ENCODE data around the gene RAC3.

The RAC3 gene

GRCh38 chr17:81999976-82000802 is 31.3 kb upstream of the RAC3 start:
- no peak for DNase-seq

- no peak for DNase-seq
Observed at GRCh38 chr17:82000803-82001570, 30.5 kb upstream of the RAC3 start.

- no peak for DNase-seq
Observed at GRCh38 chr17:82001571-82002056, 29.9 kb upstream of the RAC3 start.

- no peak for DNase-seq
Observed at GRCh38 chr17:82003411-82004381, 27.8 kb upstream of the RAC3 start.

- DNase-seq = no peak
Observed at GRCh38 chr17:82004517-82005455, 26.7 kb upstream of the RAC3 start.

- no peak for DNase-seq
Observed at GRCh38 chr17:82005701-82006348, 25.7 kb upstream of the RAC3 start.

GRCh38 chr17:82006468-82007227 is 24.8 kb upstream of the RAC3 start:
- DNase-seq = no peak

- DNase-seq = no peak
Observed at GRCh38 chr17:82007228-82007494, 24.3 kb upstream of the RAC3 start.

- no peak for DNase-seq
Observed at GRCh38 chr17:82007495-82008257, 23.8 kb upstream of the RAC3 start.

- DNase-seq = no peak
Observed at GRCh38 chr17:82008258-82008940, 23.1 kb upstream of the RAC3 start.

GRCh38 chr17:82008941-82009405 is 22.5 kb upstream of the RAC3 start:
- no peak for DNase-seq

- DNase-seq = no peak
Observed at GRCh38 chr17:82009413-82009812, 22.1 kb upstream of the RAC3 start.

- DNase-seq = no peak
Observed at GRCh38 chr17:82010575-82011525, 20.6 kb upstream of the RAC3 start.

- DNase-seq = no peak
Observed at GRCh38 chr17:82011617-82012187, 19.8 kb upstream of the RAC3 start.

GRCh38 chr17:82012261-82012639 is 19.2 kb upstream of the RAC3 start:
- no peak for DNase-seq

GRCh38 chr17:82012640-82013295 is 18.7 kb upstream of the RAC3 start:
- DNase-seq = no peak

GRCh38 chr17:82013341-82013740 is 18.1 kb upstream of the RAC3 start:
- no peak for DNase-seq

All from suppressor macrophage treated with lipopolysaccharide for 4 hours (primary cell).